Measurements from ENCODE around the gene PNRC1.

PNRC1 gene

GRCh38 chr6:89082486-89082891, 1.9 kb downstream of the PNRC1 start:
- TF ChIP-seq FOXM1 (IDR thresholded peaks at IDR 0.05; ENCODE audit: borderline replicate concordance, low read depth) (no peak), USF1 (IDR thresholded peaks at IDR 0.05) (no peak), EGR1 (IDR thresholded peaks at IDR 0.05) (no peak), RAD21 (IDR thresholded peaks at IDR 0.05; ENCODE audit: low read depth) (no peak), ZBTB7A (IDR thresholded peaks at IDR 0.05; ENCODE audit: low read depth) (no peak), NFIC (IDR thresholded peaks at IDR 0.05) (no peak), TCF12 (IDR thresholded peaks at IDR 0.05; ENCODE audit: low read depth) (no peak), MAX (IDR thresholded peaks at IDR 0.05) (no peak), REST (IDR thresholded peaks at IDR 0.05; ENCODE audit: low read depth) (no peak), EP300 (IDR thresholded peaks at IDR 0.05; ENCODE audit: borderline replicate concordance) (no peak), TEAD4 (IDR thresholded peaks at IDR 0.05) (no peak), CREB1 (IDR thresholded peaks at IDR 0.05; ENCODE audit: low read depth) (no peak), CEBPB (IDR thresholded peaks at IDR 0.05) (no peak)

- TF ChIP-seq FOXM1 (IDR thresholded peaks at IDR 0.05; ENCODE audit: borderline replicate concordance, low read depth) (no peak), ZBTB7A (IDR thresholded peaks at IDR 0.05; ENCODE audit: low read depth) (no peak), TCF12 (IDR thresholded peaks at IDR 0.05; ENCODE audit: low read depth) (no peak), MAX (IDR thresholded peaks at IDR 0.05) (no peak), YY1 (IDR thresholded peaks at IDR 0.05; ENCODE audit: low read depth) (no peak)
Observed at GRCh38 chr6:89084542-89084941, 4.0 kb downstream of the PNRC1 start.

GRCh38 chr6:89084954-89085353, 4.4 kb downstream of the PNRC1 start:
- no peak for TF ChIP-seq EP300 (IDR thresholded peaks at IDR 0.05; ENCODE audit: borderline replicate concordance)
- TF ChIP-seq ZBTB7A (IDR thresholded peaks at IDR 0.05; ENCODE audit: low read depth), result no peak
- TF ChIP-seq MAX (IDR thresholded peaks at IDR 0.05), result no peak
- no peak for TF ChIP-seq TAF1 (IDR thresholded peaks at IDR 0.05; ENCODE audit: low read depth)
- TF ChIP-seq NFIC (IDR thresholded peaks at IDR 0.05), result no peak
- TF ChIP-seq TCF12 (IDR thresholded peaks at IDR 0.05; ENCODE audit: low read depth), result no peak
- no peak for TF ChIP-seq RAD21 (IDR thresholded peaks at IDR 0.05; ENCODE audit: low read depth)

- TF ChIP-seq RAD21 (IDR thresholded peaks at IDR 0.05; ENCODE audit: low read depth) (no peak), CREB1 (IDR thresholded peaks at IDR 0.05; ENCODE audit: low read depth) (no peak), TCF12 (IDR thresholded peaks at IDR 0.05; ENCODE audit: low read depth) (no peak), FOXM1 (IDR thresholded peaks at IDR 0.05; ENCODE audit: borderline replicate concordance, low read depth) (no peak), REST (IDR thresholded peaks at IDR 0.05; ENCODE audit: low read depth) (no peak), TEAD4 (IDR thresholded peaks at IDR 0.05) (no peak), USF1 (IDR thresholded peaks at IDR 0.05) (no peak)
Observed at GRCh38 chr6:89085409-89086205, 5.1 kb downstream of the PNRC1 start.

- TF ChIP-seq CREB1 (IDR thresholded peaks at IDR 0.05; ENCODE audit: low read depth), result no peak
- TF ChIP-seq TAF1 (IDR thresholded peaks at IDR 0.05; ENCODE audit: low read depth), result no peak
- no peak for TF ChIP-seq EGR1 (IDR thresholded peaks at IDR 0.05)
- no peak for TF ChIP-seq USF1 (IDR thresholded peaks at IDR 0.05)
- no peak for TF ChIP-seq EP300 (IDR thresholded peaks at IDR 0.05; ENCODE audit: borderline replicate concordance)
- TF ChIP-seq MAX (IDR thresholded peaks at IDR 0.05), result no peak
- no peak for TF ChIP-seq RAD21 (IDR thresholded peaks at IDR 0.05; ENCODE audit: low read depth)
- TF ChIP-seq CEBPB (IDR thresholded peaks at IDR 0.05), result no peak
- TF ChIP-seq TEAD4 (IDR thresholded peaks at IDR 0.05), result no peak
- TF ChIP-seq REST (IDR thresholded peaks at IDR 0.05; ENCODE audit: low read depth), result no peak
- TF ChIP-seq YY1 (IDR thresholded peaks at IDR 0.05; ENCODE audit: low read depth), result no peak
- TF ChIP-seq FOXM1 (IDR thresholded peaks at IDR 0.05; ENCODE audit: borderline replicate concordance, low read depth), result no peak
- no peak for TF ChIP-seq ZBTB7A (IDR thresholded peaks at IDR 0.05; ENCODE audit: low read depth)
- TF ChIP-seq TCF12 (IDR thresholded peaks at IDR 0.05; ENCODE audit: low read depth), result no peak
- TF ChIP-seq NFIC (IDR thresholded peaks at IDR 0.05), result no peak
Observed at GRCh38 chr6:89087881-89088280, 7.3 kb downstream of the PNRC1 start.

Data from Ishikawa (cell line).